ENCODE measurements around the gene CADM2.

Gene CADM2

DNA sequence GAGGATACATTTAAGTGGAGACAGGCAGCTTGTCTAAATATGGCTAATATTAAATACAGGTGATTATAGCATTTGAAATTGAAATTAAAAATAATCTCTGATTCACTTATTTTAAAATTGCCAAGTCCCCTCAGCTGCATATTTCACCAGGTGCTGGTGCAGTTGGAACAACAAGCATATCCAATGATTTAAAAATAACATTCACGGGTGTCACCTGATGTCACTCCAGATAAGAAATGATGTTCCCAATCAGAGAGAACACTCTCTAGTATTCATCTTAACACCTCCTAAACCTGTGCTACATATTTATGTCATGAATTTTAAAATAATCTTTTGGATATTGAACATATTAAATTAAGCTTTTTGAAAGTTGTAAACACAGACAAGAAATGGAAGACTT is 249.9 kb downstream of the CADM2 start:
- no peak for DNase-seq

DNA sequence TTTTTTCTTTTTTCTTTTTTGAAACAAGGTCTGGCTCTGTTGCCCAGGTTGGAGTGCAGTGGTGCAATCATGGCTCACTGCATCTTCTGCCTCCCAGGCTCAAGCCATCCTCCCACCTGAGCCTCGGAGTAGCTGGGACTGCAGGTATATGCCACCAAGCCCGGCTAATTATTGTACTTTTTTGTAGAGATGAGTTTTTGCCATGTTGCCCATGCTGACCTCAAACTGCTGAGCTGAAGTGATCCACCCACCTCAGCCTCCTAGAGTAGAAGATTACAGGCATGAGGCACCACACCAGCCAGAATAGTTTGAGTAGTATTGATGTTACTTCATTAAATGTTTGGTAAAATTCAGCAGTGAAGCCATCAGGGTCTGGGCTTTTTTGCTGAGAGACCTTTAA is 251.8 kb downstream of the CADM2 start:
- DNase-seq: no peak

DNA sequence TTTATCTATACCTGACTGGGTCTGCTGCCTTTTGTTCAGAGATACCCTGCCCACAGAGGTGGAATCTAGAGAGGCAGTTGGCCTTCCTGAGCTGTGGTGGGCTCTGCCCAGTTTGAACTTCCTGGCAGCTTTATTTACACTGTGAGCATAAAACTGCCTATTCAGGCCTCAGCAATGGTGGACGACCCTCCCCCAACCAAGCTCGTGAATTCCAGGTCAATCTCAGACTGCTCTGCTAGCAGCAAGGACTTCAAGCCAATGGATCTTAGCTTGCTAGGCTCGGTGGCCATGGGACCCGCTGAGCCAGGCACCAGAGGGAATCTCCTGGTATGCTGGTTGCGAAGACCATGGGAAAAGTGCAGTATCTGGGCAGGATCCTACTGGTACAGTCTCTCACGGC is 270.2 kb downstream of the CADM2 start:
- DNase-seq: no peak

DNA sequence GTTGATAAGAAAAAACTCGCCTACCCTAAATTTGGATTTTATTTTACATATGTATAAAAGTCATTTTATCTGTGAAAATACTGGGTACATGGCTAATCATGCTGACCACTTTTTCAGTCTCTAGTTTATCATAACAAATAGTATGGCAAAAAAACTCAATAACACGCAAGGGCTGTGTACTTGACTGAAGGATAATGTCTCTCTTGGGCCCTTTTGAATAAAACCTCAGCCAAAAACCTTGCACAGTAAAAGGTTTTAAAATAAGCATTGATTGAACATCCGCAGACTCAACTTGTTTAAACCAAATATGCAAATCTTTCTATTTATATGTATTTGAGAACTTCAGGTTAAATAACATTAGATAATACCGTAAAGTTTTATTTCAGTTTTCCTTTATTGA is 285.3 kb downstream of the CADM2 start:
- DNase-seq: no peak

DNA sequence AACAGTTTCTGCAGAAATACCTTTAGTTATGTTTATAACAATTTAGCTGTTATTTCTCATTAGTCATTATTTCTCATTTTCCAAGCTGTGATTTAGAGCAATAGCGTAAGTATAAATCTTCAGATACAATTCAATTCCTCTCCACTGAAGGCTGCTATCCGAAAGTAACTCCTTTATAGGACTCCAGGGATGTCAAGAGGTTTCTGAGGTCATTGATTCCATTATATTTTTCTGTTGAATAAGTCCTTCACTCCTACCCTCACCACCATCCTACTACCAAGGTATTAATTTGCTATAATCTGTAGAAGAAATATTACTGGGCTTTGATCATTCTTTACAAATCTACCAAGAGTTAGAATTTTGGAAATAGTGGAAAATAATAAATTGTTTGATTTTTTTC is 285.7 kb downstream of the CADM2 start:
- no peak for DNase-seq

DNA sequence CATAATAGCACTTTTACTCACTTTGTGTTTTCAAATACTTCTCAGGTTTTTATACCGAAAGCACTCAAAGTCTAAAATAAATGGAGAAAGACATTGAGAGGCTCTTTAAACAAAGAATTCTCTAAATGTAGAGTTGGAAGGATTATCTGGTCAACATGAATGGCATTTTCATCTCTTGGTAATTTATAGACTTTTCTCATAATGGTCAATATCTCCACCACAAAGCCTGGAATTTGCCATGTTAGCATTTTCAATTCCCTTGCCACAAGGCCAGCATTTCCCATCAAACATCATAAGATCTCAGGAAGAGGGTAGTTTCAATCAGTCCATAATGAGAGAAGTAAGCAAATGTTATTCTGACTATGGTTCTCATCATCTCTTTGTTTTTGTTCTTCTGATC is 293.0 kb downstream of the CADM2 start:
- DNase-seq: no peak

DNA sequence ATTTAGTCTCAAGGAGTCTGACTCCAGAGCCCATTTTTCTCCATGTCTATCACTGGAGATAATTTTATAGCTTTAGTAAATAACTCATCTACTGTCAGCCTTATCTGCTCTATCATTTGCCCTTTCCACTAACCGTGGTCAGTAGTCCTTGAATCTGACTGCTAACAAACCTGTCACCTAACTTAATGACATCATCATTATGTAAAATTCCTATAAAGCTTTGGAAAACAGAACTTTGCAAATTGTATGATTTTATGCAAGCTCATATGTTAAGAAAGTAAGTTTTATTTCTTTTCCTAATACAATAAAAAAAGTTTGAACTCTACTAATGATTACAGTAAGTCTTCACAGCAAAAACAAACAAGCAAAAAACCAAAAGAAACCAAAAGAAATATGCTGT is 293.9 kb downstream of the CADM2 start:
- no peak for DNase-seq

DNA sequence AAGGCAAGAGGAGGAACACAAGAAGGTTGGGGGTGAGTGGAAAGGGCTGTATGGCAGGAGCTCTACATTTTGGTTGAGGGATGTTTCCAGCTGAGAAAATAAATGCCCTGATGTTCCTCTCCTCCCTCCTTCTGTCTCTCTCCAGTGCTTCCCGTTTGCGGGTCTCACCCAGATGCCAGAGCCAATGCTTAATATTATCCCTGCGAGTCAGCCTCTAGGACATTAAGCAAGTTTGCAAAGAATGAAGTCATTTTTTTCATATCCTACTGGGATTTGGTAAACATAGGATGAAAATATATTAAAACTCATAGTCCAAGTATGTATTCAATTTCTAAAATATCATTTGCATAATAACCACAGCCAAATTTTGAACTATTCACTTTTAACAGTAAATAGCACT is 295.9 kb downstream of the CADM2 start:
- no peak for DNase-seq

DNA sequence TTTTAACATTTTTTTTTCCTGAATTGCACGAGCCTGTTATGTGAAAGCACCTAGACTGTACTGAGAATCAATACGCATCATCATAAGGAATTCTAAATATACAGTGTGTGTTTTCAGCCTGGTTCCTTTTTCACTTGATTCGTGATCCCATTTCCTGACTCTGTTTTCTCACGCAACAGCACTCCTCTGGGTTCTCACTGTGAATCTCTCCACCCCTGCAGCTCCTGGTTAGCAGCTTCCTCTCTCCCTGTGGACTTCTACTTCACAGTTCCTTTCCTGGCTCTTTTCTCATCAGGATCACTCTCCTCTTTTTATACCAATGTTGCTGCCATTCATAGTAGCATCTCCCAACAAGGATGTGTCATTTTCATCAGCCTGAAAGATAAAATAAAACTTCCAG is 297.2 kb downstream of the CADM2 start:
- no peak for DNase-seq

DNA sequence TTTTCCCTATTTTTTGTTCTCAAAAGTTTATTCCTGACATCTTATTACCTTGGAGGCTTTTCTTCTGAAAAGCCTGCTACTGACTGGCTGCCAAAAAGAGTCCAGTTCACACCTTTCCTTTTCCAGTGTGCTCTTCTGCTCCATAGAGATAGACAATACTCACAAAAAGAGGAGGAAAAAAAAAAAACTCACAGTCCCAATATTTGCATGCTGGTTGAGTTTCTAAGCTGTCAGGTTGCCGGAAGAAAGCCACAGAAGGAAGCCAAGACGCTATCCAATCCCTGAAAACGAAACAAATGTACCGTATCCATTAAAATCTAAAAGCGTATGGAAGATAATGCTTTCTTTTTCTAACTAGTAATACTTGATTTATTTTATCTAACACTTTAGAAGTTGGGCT is 299.5 kb downstream of the CADM2 start:
- no peak for DNase-seq

DNA sequence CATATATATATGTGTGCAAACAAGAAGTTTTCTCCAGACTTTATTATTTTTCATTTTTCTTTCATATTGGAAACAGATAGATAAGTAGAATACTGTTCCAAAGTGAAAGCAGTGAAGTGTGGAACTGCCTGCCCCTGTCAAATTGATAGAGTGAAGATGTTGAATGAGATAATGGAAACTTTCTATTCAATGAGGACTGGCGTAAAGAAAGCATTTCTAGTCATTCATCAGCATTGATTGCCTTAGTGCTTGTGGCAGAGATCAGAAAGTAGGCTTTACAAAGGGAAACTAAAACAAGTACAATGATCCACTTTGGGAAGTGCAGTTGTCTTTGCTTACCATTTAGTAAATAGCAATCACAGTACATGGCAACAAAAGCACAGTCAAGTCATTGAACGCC is 300.0 kb downstream of the CADM2 start:
- DNase-seq: no peak

DNA sequence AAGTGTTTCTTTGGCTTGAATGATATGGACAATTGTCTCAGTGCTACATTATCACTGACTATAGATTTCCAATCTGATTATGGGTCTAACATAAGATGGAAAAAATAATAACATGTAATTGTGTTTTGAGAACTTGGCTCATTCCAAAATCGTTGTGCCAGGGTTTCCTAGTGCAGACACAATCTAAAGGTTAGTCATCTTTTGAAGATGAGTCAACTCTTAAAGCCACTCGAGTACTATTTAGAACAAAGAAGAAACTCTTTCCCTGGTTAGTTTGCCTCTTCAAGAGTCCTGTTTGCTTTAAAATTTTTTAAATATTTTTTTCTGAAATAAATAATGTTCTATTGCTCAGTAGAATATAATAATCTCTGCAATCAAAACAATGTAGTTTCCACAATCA is 301.0 kb downstream of the CADM2 start:
- DNase-seq: no peak

DNA sequence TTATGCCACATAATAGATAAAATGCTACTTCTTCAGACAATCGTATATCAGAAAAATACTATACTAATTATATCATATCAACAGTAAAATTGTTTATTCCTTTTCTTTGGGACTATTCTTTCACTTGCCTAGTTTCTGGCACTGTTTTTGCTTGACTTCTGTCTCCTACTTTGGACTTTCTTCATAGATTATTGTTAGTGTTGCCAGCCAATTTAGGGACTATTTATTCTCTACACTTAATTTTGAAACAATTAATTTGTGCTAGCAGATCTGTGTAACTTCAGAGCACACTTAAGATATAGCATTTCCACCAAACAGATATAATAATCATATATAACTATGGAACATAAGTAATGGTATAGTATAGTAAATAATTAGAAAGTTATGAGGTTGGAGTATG is 305.6 kb downstream of the CADM2 start:
- DNase-seq: no peak

DNA sequence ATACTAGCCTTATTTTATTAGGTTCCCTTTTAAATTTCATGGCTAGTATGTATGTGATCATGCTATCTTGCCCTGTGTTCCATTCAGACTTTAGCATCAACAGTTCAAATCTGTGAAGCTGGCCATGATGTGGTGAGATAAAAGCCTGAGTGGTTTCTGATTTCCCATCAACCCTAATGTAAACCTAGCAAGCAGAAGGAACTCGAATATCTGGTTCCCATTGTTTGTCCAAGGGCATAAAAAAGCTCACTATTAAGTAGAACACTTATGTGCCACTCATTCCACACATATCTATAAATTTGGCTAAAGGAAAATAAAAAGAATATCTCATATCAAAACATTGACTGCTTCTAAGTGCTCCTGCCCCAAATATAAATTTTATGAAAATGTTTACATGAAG is 311.7 kb downstream of the CADM2 start:
- DNase-seq: no peak

DNA sequence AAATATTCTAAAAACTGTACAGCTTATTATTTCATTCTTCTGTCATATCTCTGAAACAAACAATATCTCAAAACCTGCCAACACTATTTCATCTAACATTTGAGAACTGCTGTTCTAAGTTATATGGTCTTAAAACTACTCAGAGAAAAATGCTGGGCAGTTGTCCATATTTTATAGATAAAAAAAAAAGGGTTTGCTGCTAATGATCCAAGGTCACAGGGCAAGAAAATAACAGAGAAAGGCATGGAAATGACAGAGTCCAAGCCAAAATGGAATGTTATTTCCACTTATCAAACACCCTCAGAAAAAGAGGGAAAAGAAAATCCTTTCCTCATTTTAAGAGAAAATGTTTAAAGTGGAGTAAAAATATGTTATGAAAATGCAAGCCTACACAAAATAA is 313.1 kb downstream of the CADM2 start:
- no peak for DNase-seq

DNA sequence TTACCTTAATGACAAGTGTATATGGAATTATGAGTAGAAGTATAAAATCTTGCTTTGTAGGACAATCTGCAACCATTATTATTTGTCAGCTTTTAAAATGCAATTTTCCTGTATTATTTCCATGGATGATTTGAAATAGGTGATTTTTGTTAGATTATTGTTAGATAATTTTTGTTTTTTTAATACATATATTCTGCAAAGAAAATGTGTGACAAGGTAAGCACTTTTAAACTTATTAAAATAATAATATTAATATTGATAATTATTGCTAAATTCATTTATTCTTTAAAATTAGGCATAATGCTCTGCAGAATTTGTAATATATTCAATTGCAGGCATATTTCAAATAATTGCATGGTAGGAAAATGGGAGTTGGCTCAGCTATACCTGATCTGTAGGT is 329.5 kb downstream of the CADM2 start:
- no peak for DNase-seq

DNA sequence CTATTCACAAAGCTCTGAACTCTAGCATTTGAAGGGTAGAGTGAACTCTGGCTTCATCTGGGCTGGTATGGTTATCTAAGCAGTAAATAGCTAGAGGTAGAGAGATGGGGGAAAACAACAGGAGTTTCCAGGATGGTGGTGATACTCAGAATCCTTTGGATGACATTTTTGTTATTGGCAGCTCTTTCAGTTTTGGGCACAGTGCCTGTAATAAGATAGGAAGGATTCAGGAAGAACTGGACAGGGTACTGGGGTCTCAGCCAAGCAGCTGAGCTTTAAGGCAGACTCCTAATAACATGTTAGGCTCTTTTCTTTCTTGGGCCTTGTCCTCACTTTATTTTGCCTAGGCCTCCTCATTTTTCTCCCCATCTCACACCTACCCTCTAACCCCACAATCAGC is 338.5 kb downstream of the CADM2 start:
- DNase-seq: no peak

DNA sequence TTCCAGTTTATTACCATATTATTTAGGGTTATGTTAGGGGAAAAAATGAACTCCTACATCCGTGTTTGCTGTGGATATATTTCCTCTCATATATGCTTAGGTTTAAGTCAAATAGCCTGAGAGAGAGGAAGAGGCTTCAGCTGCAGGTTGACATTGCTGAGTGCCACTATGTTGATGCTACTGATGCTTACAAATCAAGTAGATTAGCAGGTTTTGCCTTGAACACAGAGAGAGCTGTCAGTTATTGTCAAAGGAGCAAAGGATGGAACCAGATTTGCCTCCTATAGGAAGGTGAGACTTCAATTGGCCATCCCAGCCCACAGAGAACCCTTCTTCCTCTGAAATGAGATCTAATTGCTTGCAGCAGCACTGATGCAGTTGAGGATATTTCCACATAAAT is 339.2 kb downstream of the CADM2 start:
- no peak for DNase-seq

DNA sequence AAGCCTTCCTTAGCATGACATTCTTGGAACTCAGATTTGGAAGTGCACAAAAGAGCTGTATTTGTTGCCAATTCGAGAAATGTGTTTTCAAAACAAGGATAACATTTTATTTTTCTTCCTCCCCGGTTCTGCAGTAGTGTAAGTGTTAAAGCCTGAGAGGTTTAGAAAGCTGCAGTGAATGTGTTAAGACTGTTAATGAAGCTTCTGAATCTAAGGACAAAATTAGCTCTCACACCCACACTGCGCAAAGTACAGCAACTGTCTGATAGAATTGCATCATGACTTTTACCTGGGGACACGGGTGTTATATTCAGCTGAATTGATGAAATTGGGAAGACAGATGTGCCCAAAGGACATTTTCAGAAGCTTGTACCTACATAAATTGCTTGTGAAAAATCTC is 344.4 kb downstream of the CADM2 start:
- no peak for DNase-seq

DNA sequence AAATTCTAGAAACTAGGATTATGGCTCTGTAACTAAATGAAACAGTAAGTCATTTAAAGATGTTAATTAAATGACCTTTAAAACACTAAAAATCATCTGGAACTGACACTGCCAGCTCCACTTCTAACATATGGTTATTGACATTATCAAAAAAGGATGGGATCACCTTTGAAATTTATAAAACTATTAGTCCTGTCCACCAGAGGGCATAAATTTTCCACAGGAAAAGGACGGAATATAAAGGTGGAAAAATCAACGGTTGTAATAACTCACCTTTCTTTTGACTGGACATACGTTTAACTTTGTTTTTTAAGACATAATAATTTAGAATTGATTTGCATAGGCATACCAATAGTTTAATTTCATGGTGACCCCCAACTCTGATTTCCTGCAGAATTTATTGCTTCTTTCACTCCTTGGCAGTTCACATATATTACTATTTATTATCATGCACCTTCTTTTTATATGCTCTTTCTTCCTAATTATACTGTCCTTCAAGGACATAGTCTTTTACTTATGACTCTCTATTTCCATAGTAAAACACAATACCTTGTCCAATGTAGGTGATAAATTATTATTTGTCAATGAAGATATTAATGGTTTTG is 345.7 kb downstream of the CADM2 start:
- no peak for DNase-seq

DNA sequence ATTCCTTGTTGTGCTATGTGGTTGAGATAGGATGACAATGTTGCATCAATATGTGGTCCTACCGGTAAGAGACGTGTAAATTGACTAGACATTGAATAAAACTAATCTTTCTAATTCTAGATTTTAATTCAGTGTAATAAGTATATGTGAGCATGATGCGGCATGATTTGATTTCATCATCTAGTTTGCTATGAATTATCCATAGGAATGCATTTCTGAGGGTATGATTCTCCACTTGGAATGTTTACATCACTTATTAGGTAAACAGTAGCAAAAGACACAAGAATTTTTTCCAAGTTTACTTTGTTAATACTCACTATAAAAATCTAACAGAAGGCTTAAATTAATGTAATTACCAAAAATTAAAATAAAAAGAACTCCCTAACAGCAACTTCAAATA is 353.5 kb downstream of the CADM2 start:
- no peak for DNase-seq

DNA sequence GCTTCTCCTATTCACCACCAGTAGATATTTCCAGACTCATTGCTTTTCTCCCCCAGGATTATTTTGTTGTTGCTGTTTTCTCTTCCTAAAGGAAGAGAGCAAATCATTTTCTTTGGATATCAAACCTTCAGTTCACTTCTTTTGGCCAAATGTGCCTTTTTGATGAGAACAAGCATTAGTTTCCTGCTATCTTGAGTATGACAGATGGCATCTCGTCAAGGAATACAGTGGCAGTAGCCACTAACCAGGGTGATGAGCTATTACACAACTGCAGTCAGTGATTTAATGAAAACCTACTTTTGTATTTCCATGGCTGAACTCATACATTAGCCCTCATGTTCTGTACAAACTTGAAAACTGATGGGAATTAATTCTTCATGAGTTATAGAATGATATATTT is 354.6 kb downstream of the CADM2 start:
- DNase-seq: no peak

DNA sequence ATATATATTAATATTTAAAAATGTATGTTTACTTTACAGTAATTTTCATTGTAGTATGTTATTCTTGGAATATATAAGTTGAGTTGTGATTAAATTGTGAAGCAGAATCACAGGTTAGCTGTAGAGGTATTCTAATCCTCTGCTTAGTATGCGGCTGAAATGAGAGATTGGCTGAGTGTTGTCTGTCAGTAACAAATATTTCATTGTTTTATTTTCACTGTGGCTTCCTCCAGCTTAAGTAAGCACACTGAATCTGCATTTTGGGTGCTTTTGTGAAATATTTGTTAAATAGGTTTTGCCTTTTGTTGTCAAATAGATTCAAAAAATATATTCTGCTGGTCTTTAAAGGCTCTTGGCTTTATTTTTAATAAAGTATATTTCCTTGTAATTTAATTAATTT is 357.5 kb downstream of the CADM2 start:
- no peak for DNase-seq

DNA sequence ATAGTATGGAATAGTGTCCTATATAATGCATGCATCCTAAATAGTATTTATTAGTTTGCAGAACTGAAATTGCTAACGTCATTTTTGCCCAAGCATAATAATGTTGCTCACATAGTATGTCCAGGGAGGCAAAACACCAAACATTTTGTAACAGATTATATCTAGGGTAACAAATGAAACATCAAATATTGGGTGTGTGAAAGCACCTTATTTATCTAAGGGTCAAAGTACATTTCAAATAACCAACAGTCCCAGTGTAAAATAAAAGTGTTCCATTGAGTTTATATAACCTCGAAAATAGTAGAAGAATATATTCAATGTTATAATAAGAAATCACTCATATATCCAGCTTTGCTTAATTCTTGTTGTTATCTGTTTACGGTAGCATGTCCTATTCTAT is 363.1 kb downstream of the CADM2 start:
- DNase-seq: no peak

DNA sequence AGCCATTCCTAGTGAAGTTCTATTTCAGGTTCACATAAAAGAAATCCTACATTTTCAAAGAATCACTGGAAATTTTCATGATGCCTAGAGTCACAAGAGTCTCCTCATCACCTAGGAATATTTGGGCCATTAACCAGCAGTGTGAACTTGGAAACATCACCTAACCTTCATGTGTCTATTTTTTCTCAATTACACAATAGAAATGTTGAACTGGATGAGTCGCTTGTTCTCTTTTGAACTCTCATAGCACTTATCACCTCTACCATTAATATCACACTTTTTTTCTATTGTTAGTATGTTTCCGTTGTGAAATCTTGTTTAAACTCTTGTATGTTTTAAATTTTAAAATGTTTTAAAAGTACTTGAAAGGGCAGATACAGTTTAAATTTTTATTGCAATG is 371.3 kb downstream of the CADM2 start:
- DNase-seq: no peak

DNA sequence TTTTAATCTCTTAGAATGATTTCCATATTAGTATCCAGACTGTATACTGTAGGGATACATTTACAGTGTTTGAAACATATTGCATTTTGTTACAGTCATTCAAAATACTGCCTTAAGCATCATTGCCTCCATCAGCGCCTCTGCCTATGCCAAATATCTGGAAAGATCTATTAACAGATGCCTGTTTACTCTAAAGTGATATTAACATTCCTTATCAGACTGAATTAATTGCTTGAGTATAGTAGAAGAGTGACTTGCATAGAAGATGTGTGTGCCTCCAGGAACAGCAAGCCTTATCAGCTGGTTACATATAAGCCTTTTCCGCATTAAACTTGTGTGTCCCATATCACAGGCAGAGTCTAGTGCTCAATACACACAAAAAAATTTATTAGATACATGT is 379.1 kb downstream of the CADM2 start:
- DNase-seq: no peak
